Neural progenitor cell (in vitro differentiated cells): ENCODE results near the gene GRID1. TPM values are rescaled to one million over a fixed set of nuclear protein-coding genes. Genes with fewer than 3 reads are reported as not detected.

Experiments used
- DNase-seq: peaks from one replicate; pipeline ENCODE4 v3.0.0-alpha.2; 2016; ENCODE audit warnings: low spot score
- H2AFZ ChIP-seq: fragments of 200-600 bp; sonication (generic); replicated peaks from 2 replicates; pipeline ENCODE4 v1.6.1; 2016; ENCODE audit warnings: antibody characterized with exemption
- H3F3A ChIP-seq: fragments of 200-600 bp; sonication (generic); 2 replicates; pipeline ENCODE4 v1.6.1; 2016; ENCODE audit warnings: antibody characterized with exemption, low read depth
- H3K27ac ChIP-seq: fragments of 200-600 bp; sonication (generic); 2 replicates; pipeline ENCODE4 v1.5.1; 2016; ENCODE audit warnings: mild to moderate bottlenecking
- H3K27me3 ChIP-seq: fragments of 200-600 bp; sonication (generic); 2 replicates; pipeline ENCODE4 v1.6.1; 2016; ENCODE audit warnings: mild to moderate bottlenecking, moderate library complexity
- H3K36me3 ChIP-seq: fragments of 200-600 bp; sonication (generic); 2 replicates; pipeline ENCODE4 v1.5.1; 2016
- H3K4me1 ChIP-seq: fragments of 200-600 bp; sonication (generic); 2 replicates; pipeline ENCODE4 v1.6.1; 2016; ENCODE audit warnings: mixed run types
- H3K4me2 ChIP-seq: fragments of 200-600 bp; sonication (generic); 2 replicates; pipeline ENCODE4 v1.6.1; 2016
- H3K4me3 ChIP-seq: fragments of 200-600 bp; sonication (generic); 2 replicates; pipeline ENCODE4 v1.5.1; 2016
- H3K79me2 ChIP-seq: fragments of 200-600 bp; sonication (generic); 2 replicates; pipeline ENCODE4 v1.6.1; 2016; ENCODE audit warnings: low read depth
- H3K9ac ChIP-seq: fragments of 200-600 bp; sonication (generic); 2 replicates; pipeline ENCODE4 v1.6.1; 2016
- H3K9me3 ChIP-seq: fragments of 200-600 bp; sonication (generic); 2 replicates; pipeline ENCODE4 v1.5.1; 2016; ENCODE audit warnings: low read depth
- H4K20me1 ChIP-seq: fragments of 200-600 bp; sonication (generic); 2 replicates; pipeline ENCODE4 v1.6.1; 2016; ENCODE audit warnings: low read depth
- H3K27ac Mint-ChIP-seq: 3 replicates; pipeline ENCODE4 v1.8.0; 2021; ENCODE audit warnings: mixed read lengths
- H3K27me3 Mint-ChIP-seq: 2 replicates; pipeline ENCODE4 v1.8.0; 2022; ENCODE audit warnings: low read depth, mild to moderate bottlenecking, inconsistent platforms, moderate library complexity, mixed read lengths; ENCODE audit not compliant: insufficient read depth
- H3K36me3 Mint-ChIP-seq: 3 replicates; pipeline ENCODE4 v1.8.0; 2021; ENCODE audit warnings: mixed read lengths
- H3K4me1 Mint-ChIP-seq: 3 replicates; pipeline ENCODE4 v1.8.0; 2021; ENCODE audit warnings: mixed read lengths
- H3K4me3 Mint-ChIP-seq: 3 replicates; pipeline ENCODE4 v1.8.0; 2021; ENCODE audit warnings: mild to moderate bottlenecking, moderate library complexity, mixed read lengths
- H3K9me3 Mint-ChIP-seq: 3 replicates; pipeline ENCODE4 v1.8.0; 2020; ENCODE audit warnings: mixed read lengths
- EZH2 ChIP-seq: fragments of 200-600 bp; sonication (generic); IDR thresholded peaks from 2 replicates; pipeline ENCODE4 v1.6.1; 2017; ENCODE audit warnings: antibody characterized with exemption, mild to moderate bottlenecking, moderate library complexity
- EZH2phosphoT487 ChIP-seq: fragments of 200-600 bp; sonication (generic); IDR thresholded peaks from 2 replicates; pipeline ENCODE4 v1.6.1; 2017; ENCODE audit warnings: antibody characterized with exemption
- total RNA-seq: library from RNA; depleted of rRNA; stranded (reverse); fragments of >200 nt; gene quantifications from 2 replicates; pipeline ENCODE4 v1.2.3, GENCODE V29; 2015; ENCODE audit warnings: low replicate concordance
- TF ChIP-seq, protein P1 (sequence below): fragments of 200-600 bp; sonication (generic); IDR thresholded peaks from 2 replicates; pipeline ENCODE4 v1.5.1; 2017; ENCODE audit warnings: antibody characterized with exemption, mild to moderate bottlenecking

Gene GRID1
- total RNA-seq, 1 donor from 2014 or later: not detected

DNA sequence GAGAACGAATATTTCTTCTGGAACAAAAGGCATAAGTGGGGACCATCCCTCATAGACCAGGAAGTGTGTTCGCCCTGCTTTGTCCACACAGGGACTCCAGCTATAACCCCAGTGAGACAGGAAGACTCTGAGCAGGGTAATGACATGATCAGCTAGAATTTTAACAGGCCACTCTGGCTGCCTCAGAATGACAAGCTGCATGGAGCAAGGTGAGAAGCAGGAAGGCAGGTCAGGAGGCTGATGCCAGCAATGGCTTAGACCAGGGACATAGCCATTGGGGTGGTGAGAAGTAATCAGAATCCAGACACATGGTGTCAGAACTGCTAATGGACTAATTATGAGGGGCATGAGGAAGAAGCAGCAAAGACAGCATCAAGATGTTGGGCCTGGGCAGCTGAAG is 264.6 kb downstream of the GRID1 start:
- DNase-seq: no peak
- Histone ChIP-seq H3F3A (no peaks in the 10 kb centered on the region), H3K4me2 (no peak overlapping the region), H3K79me2 (no peaks in the 10 kb centered on the region), H3K36me3 (no peaks in the 10 kb centered on the region), H3K27ac (no peak overlapping the region), H3K4me3 (no peak overlapping the region), H3K9ac (no peak overlapping the region), H3K9me3 (no peaks in the 10 kb centered on the region), H3K27me3 (no peaks in the 10 kb centered on the region), H2AFZ (no peak overlapping the region), H3K4me1 (no peaks in the 10 kb centered on the region), H4K20me1 (no peaks in the 10 kb centered on the region)
- Mint-ChIP-seq H3K4me3 (no peak overlapping the region), H3K36me3 (no peaks in the 10 kb centered on the region), H3K4me1 (peaks cover 3% of the 10 kb centered on the region), H3K27ac (no peak overlapping the region), H3K9me3 (no peaks in the 10 kb centered on the region), H3K27me3 (peaks cover 4% of the 10 kb centered on the region)
- no peak for TF ChIP-seq EZH2phosphoT487
- TF ChIP-seq, protein P1, sequence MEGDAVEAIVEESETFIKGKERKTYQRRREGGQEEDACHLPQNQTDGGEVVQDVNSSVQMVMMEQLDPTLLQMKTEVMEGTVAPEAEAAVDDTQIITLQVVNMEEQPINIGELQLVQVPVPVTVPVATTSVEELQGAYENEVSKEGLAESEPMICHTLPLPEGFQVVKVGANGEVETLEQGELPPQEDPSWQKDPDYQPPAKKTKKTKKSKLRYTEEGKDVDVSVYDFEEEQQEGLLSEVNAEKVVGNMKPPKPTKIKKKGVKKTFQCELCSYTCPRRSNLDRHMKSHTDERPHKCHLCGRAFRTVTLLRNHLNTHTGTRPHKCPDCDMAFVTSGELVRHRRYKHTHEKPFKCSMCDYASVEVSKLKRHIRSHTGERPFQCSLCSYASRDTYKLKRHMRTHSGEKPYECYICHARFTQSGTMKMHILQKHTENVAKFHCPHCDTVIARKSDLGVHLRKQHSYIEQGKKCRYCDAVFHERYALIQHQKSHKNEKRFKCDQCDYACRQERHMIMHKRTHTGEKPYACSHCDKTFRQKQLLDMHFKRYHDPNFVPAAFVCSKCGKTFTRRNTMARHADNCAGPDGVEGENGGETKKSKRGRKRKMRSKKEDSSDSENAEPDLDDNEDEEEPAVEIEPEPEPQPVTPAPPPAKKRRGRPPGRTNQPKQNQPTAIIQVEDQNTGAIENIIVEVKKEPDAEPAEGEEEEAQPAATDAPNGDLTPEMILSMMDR: no peak
- TF ChIP-seq EZH2: no peak

DNA sequence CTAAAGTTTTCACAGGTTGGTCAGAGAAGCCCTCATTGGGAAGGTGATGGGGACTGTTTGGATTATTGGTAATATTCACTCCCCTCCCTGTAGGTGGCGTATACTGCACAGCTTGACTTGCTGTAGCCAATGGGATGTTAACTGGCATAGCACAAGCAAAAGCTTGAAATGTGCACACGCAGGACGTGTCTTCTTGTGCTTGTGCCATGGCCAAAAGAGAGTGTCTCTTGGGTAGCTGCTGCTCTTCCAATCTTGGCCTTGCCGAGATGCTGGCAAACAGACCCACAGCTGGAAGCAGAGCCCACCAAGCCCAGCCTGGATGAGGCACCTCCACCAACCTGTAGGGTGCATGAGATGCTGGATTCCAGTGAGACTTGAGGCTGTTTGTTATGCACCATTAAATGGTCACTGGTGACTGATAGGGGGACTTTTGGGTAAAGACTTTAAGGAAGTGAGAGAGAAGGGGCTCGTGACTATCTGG is 266.0 kb downstream of the GRID1 start:
- no peak overlapping the region for H2AFZ ChIP-seq
- H3K4me1 ChIP-seq: no peaks in the 10 kb centered on the region
- no peaks in the 10 kb centered on the region for H4K20me1 ChIP-seq
- H3K9me3 ChIP-seq: no peaks in the 10 kb centered on the region
- no peaks in the 10 kb centered on the region for H3K36me3 Mint-ChIP-seq
- no peak overlapping the region for H3K9ac ChIP-seq
- H3K27me3 Mint-ChIP-seq: peaks cover 2% of the 10 kb centered on the region
- TF ChIP-seq, protein P1: peak; percentile 69
- TF ChIP-seq EZH2phosphoT487 (no peak), EZH2 (no peak)
- no peaks in the 10 kb centered on the region for H3K79me2 ChIP-seq
- H3K4me3 Mint-ChIP-seq: no peak overlapping the region
- no peaks in the 10 kb centered on the region for H3F3A ChIP-seq
- no peak overlapping the region for H3K4me3 ChIP-seq
- peaks cover 3% of the 10 kb centered on the region for H3K4me1 Mint-ChIP-seq
- peaks cover 2% of the 10 kb centered on the region for H3K9me3 Mint-ChIP-seq
- H3K36me3 ChIP-seq: no peaks in the 10 kb centered on the region
- no peak overlapping the region for H3K27ac ChIP-seq
- H3K4me2 ChIP-seq: no peak overlapping the region
- no peaks in the 10 kb centered on the region for H3K27me3 ChIP-seq
- H3K27ac Mint-ChIP-seq: no peak overlapping the region
- peak; percentile 69 for DNase-seq

DNA sequence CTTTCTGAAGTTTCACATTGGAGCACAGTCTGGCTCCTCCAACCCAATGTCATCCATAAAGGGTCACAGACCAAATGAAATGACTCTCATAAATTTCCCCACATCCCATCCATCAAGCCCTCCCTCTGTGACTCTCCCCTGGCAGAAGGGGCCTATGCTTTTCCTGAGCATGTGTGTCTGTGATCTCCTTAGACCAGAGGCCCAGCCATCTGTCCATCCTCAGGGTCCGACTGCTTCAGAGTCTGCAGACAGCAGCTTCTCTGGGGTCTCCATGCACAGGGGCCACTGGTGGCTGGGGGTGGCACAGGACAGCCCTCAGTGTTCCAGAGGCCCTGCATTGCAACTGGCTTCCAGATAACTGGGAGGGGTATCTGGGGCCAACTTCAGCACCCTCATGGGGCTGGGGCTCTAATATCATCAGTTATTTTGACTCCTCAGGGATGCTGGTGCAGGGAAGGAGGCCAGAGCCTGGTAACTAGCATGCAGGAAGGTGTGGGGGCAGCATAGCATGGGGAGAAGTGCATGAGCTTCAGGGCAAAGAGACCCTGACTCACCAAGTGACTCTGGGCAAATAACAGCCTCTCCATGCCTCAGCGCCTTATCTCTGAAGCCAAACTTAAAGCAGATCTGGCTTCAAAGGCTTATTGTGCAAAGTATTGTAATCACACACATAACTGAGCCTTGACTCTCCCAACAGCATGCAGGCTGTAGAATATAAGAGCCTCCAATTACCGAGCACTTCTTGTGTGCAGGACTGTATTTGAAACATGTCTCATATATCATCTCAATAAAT is 266.9 kb downstream of the GRID1 start:
- TF ChIP-seq EZH2 (no peak), EZH2phosphoT487 (no peak)
- TF ChIP-seq, protein P1: no peak
- H3K27ac Mint-ChIP-seq: no peak overlapping the region
- no peak overlapping the region for H3K27ac ChIP-seq

More for the DNA sequence above, 266.9 kb downstream of the GRID1 start:
- no peak overlapping the region for H3K4me3 Mint-ChIP-seq
- no peaks in the 10 kb centered on the region for H3K4me1 ChIP-seq
- H3K4me2 ChIP-seq: no peak overlapping the region
- no peaks in the 10 kb centered on the region for H3K79me2 ChIP-seq
- H3K9ac ChIP-seq: no peak overlapping the region
- H4K20me1 ChIP-seq: no peaks in the 10 kb centered on the region
- no peaks in the 10 kb centered on the region for H3F3A ChIP-seq
- peaks cover 2% of the 10 kb centered on the region for H3K9me3 Mint-ChIP-seq
- H3K4me1 Mint-ChIP-seq: peaks cover 3% of the 10 kb centered on the region
- no peak overlapping the region for H2AFZ ChIP-seq
- no peaks in the 10 kb centered on the region for H3K9me3 ChIP-seq
- peaks cover 2% of the 10 kb centered on the region for H3K27me3 Mint-ChIP-seq
- H3K4me3 ChIP-seq: no peak overlapping the region
- no peak for DNase-seq
- H3K27me3 ChIP-seq: no peaks in the 10 kb centered on the region
- no peaks in the 10 kb centered on the region for H3K36me3 ChIP-seq
- no peaks in the 10 kb centered on the region for H3K36me3 Mint-ChIP-seq
